ENCODE data around the gene SLC66A2.

The SLC66A2 gene

GRCh38 chr18:79896738-79897137, 54.7 kb downstream of the SLC66A2 start:
- DNase-seq (ENCODE audit: low spot score), result no peak
- POLR2A ChIA-PET (ENCODE audit: low non-redundant PET), result no interaction called here
- CTCF ChIA-PET, result interaction anchor here (0.7 kb wide), 1 partner anchor 23 kb away, joined by 3 read pairs; no protein-coding TSS in a partner anchor
- no peak overlapping the region for H3K27ac ChIP-seq
- no peak for TF ChIP-seq CTCF (conservative IDR thresholded peaks at IDR 0.05; ENCODE audit: low read depth)

GRCh38 chr18:79890674-79891073, 60.8 kb downstream of the SLC66A2 start:
- DNase-seq (ENCODE audit: low spot score), result no peak
- CTCF ChIA-PET, result no interaction called here
- TF ChIP-seq CTCF (conservative IDR thresholded peaks at IDR 0.05; ENCODE audit: low read depth), result no peak
- no peak overlapping the region for H3K27ac ChIP-seq
- POLR2A ChIA-PET (ENCODE audit: low non-redundant PET), result no interaction called here

- CTCF ChIA-PET, result no interaction called here
- TF ChIP-seq CTCF (conservative IDR thresholded peaks at IDR 0.05; ENCODE audit: low read depth), result no peak
- no peak for DNase-seq (ENCODE audit: low spot score)
- POLR2A ChIA-PET (ENCODE audit: low non-redundant PET), result no interaction called here
- H3K27ac ChIP-seq, result no peak overlapping the region
These were observed 61.9 kb downstream of the SLC66A2 start for GRCh38 chr18:79889569-79889968.

GRCh38 chr18:79888016-79888415, 63.4 kb downstream of the SLC66A2 start:
- no peak overlapping the region for H3K27ac ChIP-seq
- ChIA-PET POLR2A (ENCODE audit: low non-redundant PET) (no interaction called here), CTCF (no interaction called here)
- no peak for DNase-seq (ENCODE audit: low spot score)
- no peak for TF ChIP-seq CTCF (conservative IDR thresholded peaks at IDR 0.05; ENCODE audit: low read depth)

- H3K27ac ChIP-seq, result no peak overlapping the region
- DNase-seq (ENCODE audit: low spot score), result no peak
- ChIA-PET POLR2A (ENCODE audit: low non-redundant PET) (no interaction called here), CTCF (no interaction called here)
- no peak for TF ChIP-seq CTCF (conservative IDR thresholded peaks at IDR 0.05; ENCODE audit: low read depth)
These were observed 64.1 kb downstream of the SLC66A2 start for GRCh38 chr18:79887181-79888000.

GRCh38 chr18:79884963-79885728, 66.3 kb downstream of the SLC66A2 start:
- TF ChIP-seq CTCF (conservative IDR thresholded peaks at IDR 0.05; ENCODE audit: low read depth), result no peak
- CTCF ChIA-PET, result no interaction called here
- H3K27ac ChIP-seq, result no peak overlapping the region
- POLR2A ChIA-PET (ENCODE audit: low non-redundant PET), result no interaction called here
- no peak for DNase-seq (ENCODE audit: low spot score)
